Breast epithelium (tissue), 3 donors: ENCODE data around the gene ARMC9.

Experiments used
- CTCF ChIP-seq, 3 donors: fragments of 450-650 bp; IDR thresholded peaks; one replicate each; pipeline ENCODE4 v1.5.1; 2016 to 2017; ENCODE audit warnings: antibody characterized with exemption in 3 of 3, mild to moderate bottlenecking in 3 of 3, moderate library complexity in 3 of 3
- POLR2A ChIP-seq: fragments of 450-650 bp; IDR thresholded peaks from one replicate; pipeline ENCODE4 v1.6.1; 2016; ENCODE audit warnings: antibody characterized with exemption, mild to moderate bottlenecking, moderate library complexity

- TF ChIP-seq POLR2A (no peak), CTCF (IDR thresholded peaks at IDR 0.05) (no peak)
Measured at GRCh38 chr2:231392431-231393148, 194.2 kb downstream of the ARMC9 start.
